SU-DHL-6 (cell line): ENCODE results near the gene RIPK4.
"Not testable (repeated sequence)": the region's sequence is repeated elsewhere in the genome, so short reads cannot be mapped to it uniquely, and the experiment has no call there.

Experiments used
- H2AFZ ChIP-seq: fragments of 200-600 bp; sonication (generic); 2 replicates; pipeline ENCODE4 v1.6.1; 2014; ENCODE audit warnings: low read depth, mild to moderate bottlenecking, moderate library complexity, mixed read lengths, antibody characterized with exemption, low read length; ENCODE audit not compliant: severe bottlenecking
- H3F3A ChIP-seq: fragments of 200-600 bp; shearing (Covaris generic); 2 replicates; pipeline ENCODE4 v1.6.0; 2016; ENCODE audit warnings: antibody characterized with exemption, mild to moderate bottlenecking; ENCODE audit not compliant: insufficient read depth
- H3K27ac ChIP-seq: fragments of 200-600 bp; sonication (generic); 2 replicates; pipeline ENCODE4 v1.5.1; 2016; ENCODE audit warnings: low read depth, mild to moderate bottlenecking, low read length, moderate library complexity, mixed read lengths
- H3K27me3 ChIP-seq: fragments of 200-600 bp; sonication (generic), shearing (Covaris generic); 2 replicates; pipeline ENCODE4 v1.6.0; 2014; ENCODE audit warnings: mild to moderate bottlenecking, low read length
- H3K36me3 ChIP-seq: fragments of 200-600 bp; sonication (generic); 2 replicates; pipeline ENCODE4 v1.6.1; 2014; ENCODE audit warnings: mild to moderate bottlenecking, low read length, mixed read lengths
- H3K4me2 ChIP-seq: fragments of 300-600, 200-600 bp; shearing (Covaris generic), sonication (generic); 2 replicates; pipeline ENCODE4 v1.6.0; 2014; ENCODE audit warnings: low read length, low read depth, mild to moderate bottlenecking; ENCODE audit not compliant: poor library complexity, severe bottlenecking
- H3K4me3 ChIP-seq: fragments of 200-600 bp; sonication (generic); 2 replicates; pipeline ENCODE4 v1.5.1; 2014; ENCODE audit warnings: antibody characterized with exemption, low read length, mild to moderate bottlenecking, mixed read lengths; ENCODE audit not compliant: insufficient read depth, poor library complexity, severe bottlenecking
- H3K79me2 ChIP-seq: fragments of 200-600 bp; sonication (generic); 2 replicates; pipeline ENCODE4 v1.6.1; 2014; ENCODE audit warnings: mild to moderate bottlenecking, low read length, moderate library complexity; ENCODE audit not compliant: insufficient read depth
- H3K9ac ChIP-seq: fragments of 200-600 bp; sonication (generic); 2 replicates; pipeline ENCODE4 v1.7.0; 2014; ENCODE audit warnings: mild to moderate bottlenecking, low read length
- H3K9me2 ChIP-seq: fragments of 200-600 bp; sonication (generic); replicated peaks from 2 replicates; pipeline ENCODE4 v1.6.1; 2014; ENCODE audit warnings: low read length; ENCODE audit not compliant: insufficient read depth
- H3K9me3 ChIP-seq: fragments of 200-600 bp; sonication (generic); 2 replicates; pipeline ENCODE4 v1.6.1; 2014; ENCODE audit warnings: low read length, mixed read lengths; ENCODE audit not compliant: insufficient read depth
- H4K20me1 ChIP-seq: fragments of 200-600 bp; sonication (generic); 2 replicates; pipeline ENCODE4 v1.6.1; 2014; ENCODE audit warnings: low read depth, mild to moderate bottlenecking, antibody characterized with exemption, low read length, moderate library complexity, mixed read lengths
- CTCF ChIP-seq: fragments of 200-600 bp; sonication (generic); IDR thresholded peaks from one replicate; pipeline ENCODE4 v1.5.1; 2017; ENCODE audit warnings: antibody characterized with exemption, mild to moderate bottlenecking, low read length, moderate library complexity; ENCODE audit not compliant: insufficient read depth, poor library complexity, severe bottlenecking
- EZH2phosphoT487 ChIP-seq: fragments of 200-600 bp; sonication (generic), shearing (Covaris generic); conservative IDR thresholded peaks from 2 replicates; pipeline ENCODE4 v1.6.1; 2018; ENCODE audit warnings: mild to moderate bottlenecking, antibody characterized with exemption, low read length, moderate library complexity, mixed read lengths

The RIPK4 gene

GRCh38 chr21:41794600-41794999, 27.7 kb upstream of the RIPK4 start:
- Histone ChIP-seq H3K27ac (no peak overlapping the region), H3K9me3 (no peaks in the 10 kb centered on the region; the same call in 1 of the 2 replicates), H3K4me3 (no peak overlapping the region), H4K20me1 (no peaks in the 10 kb centered on the region), H3K9ac (no peak overlapping the region), H3F3A (peaks cover 29% of the 10 kb centered on the region), H3K27me3 (no peaks in the 10 kb centered on the region), H2AFZ (no peak overlapping the region), H3K79me2 (no peaks in the 10 kb centered on the region), H3K9me2 (no peaks in the 10 kb centered on the region), H3K4me2 (no peak overlapping the region), H3K36me3 (peaks cover 17% of the 10 kb centered on the region)
- no peak for TF ChIP-seq EZH2phosphoT487
- TF ChIP-seq CTCF: no peak

- H3K4me3 ChIP-seq: no peak overlapping the region
- H3K27me3 ChIP-seq: no peaks in the 10 kb centered on the region
- H3K4me2 ChIP-seq: no peak overlapping the region
- H3K27ac ChIP-seq: no peak overlapping the region
- no peaks in the 10 kb centered on the region for H3K79me2 ChIP-seq
- H3K9me2 ChIP-seq: no peaks in the 10 kb centered on the region
- H3K9ac ChIP-seq: no peak overlapping the region
- H4K20me1 ChIP-seq: no peaks in the 10 kb centered on the region
- H3K9me3 ChIP-seq: no peaks in the 10 kb centered on the region; the same call in 1 of the 2 replicates
- H2AFZ ChIP-seq: no peak overlapping the region
- no peak for TF ChIP-seq CTCF
- peaks cover under 1% of the 10 kb centered on the region; the same call in 1 of the 2 replicates for H3K36me3 ChIP-seq
- H3F3A ChIP-seq: peaks cover 13% of the 10 kb centered on the region
Observed at GRCh38 chr21:41792711-41793110, 25.9 kb upstream of the RIPK4 start.

- H3K9me2 ChIP-seq: no peaks in the 10 kb centered on the region
- H3K9me3 ChIP-seq: no peaks in the 10 kb centered on the region
- no peaks in the 10 kb centered on the region for H4K20me1 ChIP-seq
- no peak overlapping the region for H2AFZ ChIP-seq
- H3K36me3 ChIP-seq: no peaks in the 10 kb centered on the region
- H3K27ac ChIP-seq: no peak overlapping the region
- no peak overlapping the region for H3K4me3 ChIP-seq
- TF ChIP-seq EZH2phosphoT487: no peak
- TF ChIP-seq CTCF: no peak
- H3K79me2 ChIP-seq: no peaks in the 10 kb centered on the region
- no peak overlapping the region for H3K4me2 ChIP-seq
- H3K9ac ChIP-seq: no peak overlapping the region
- H3F3A ChIP-seq: no peaks in the 10 kb centered on the region
- no peaks in the 10 kb centered on the region; the same call in 1 of the 2 replicates for H3K27me3 ChIP-seq
Observed at GRCh38 chr21:41786509-41786987, 19.7 kb upstream of the RIPK4 start.

- not testable (repeated sequence) for H3K9me2 ChIP-seq, H3K27ac ChIP-seq, H3F3A ChIP-seq, H2AFZ ChIP-seq, H3K36me3 ChIP-seq, H3K4me3 ChIP-seq, H3K4me2 ChIP-seq, H3K9ac ChIP-seq, H3K79me2 ChIP-seq, H3K9me3 ChIP-seq, H4K20me1 ChIP-seq, H3K27me3 ChIP-seq
Observed at GRCh38 chr21:41785262-41785661, 18.4 kb upstream of the RIPK4 start.
